HEK293T (cell line): Measurements from ENCODE around the gene HSPG2.
"Not testable (repeated sequence)": the region's sequence is repeated elsewhere in the genome, so short reads cannot be mapped to it uniquely, and the experiment has no call there.

Experiments used
- CTCF ChIA-PET: fragments of 350-600 bp; formaldehyde crosslinking; extraction: SDS; loops from one replicate; lab custom pipeline; 2021; ENCODE audit warnings: antibody characterized with exemption, inconsistent platforms; lab: Yijun Ruan, JAX
- POLR2A ChIA-PET: fragments of 350-600 bp; formaldehyde crosslinking; extraction: SDS; loops from one replicate; lab custom pipeline; 2020; ENCODE audit warnings: antibody characterized with exemption, inconsistent platforms; lab: Yijun Ruan, JAX
- DNase-seq: peaks from one replicate; pipeline ENCODE4 v3.0.0; 2012; ENCODE audit warnings: mixed read lengths; ENCODE audit errors: extremely low spot score
- ARNT ChIP-seq: fragments of 450-650 bp; IDR thresholded peaks from 2 replicates; pipeline ENCODE4 v1.6.1; 2017; ENCODE audit warnings: mild to moderate bottlenecking
- BHLHE40 ChIP-seq: fragments of 450-650 bp; IDR thresholded peaks from 2 replicates; pipeline ENCODE4 v1.6.1; 2016; ENCODE audit warnings: mild to moderate bottlenecking, moderate library complexity, borderline replicate concordance
- CTBP1 ChIP-seq: fragments of 450-650 bp; IDR thresholded peaks from 2 replicates; pipeline ENCODE4 v1.6.1; 2016; ENCODE audit warnings: borderline replicate concordance
- ELF4 ChIP-seq: fragments of 450-650 bp; IDR thresholded peaks from 2 replicates; pipeline ENCODE4 v1.6.1; 2017; ENCODE audit warnings: antibody characterized with exemption
- FOXA1 ChIP-seq: fragments of 450-650 bp; IDR thresholded peaks from 2 replicates; pipeline ENCODE4 v1.6.1; 2016; ENCODE audit warnings: mild to moderate bottlenecking
- FOXK2 ChIP-seq: fragments of 450-650 bp; IDR thresholded peaks from 2 replicates; pipeline ENCODE4 v1.6.1; 2016; ENCODE audit warnings: mild to moderate bottlenecking
- FOXM1 ChIP-seq: fragments of 450-650 bp; IDR thresholded peaks from 2 replicates; pipeline ENCODE4 v1.6.1; 2017; ENCODE audit warnings: mild to moderate bottlenecking, borderline replicate concordance
- HDGF ChIP-seq: fragments of 450-650 bp; IDR thresholded peaks from 2 replicates; pipeline ENCODE4 v1.6.1; 2017; ENCODE audit warnings: antibody characterized with exemption, borderline replicate concordance
- L3MBTL2 ChIP-seq: fragments of 450-650 bp; conservative IDR thresholded peaks from 2 replicates; pipeline ENCODE4 v1.6.1; 2016; ENCODE audit warnings: mild to moderate bottlenecking
- LEF1 ChIP-seq: fragments of 450-650 bp; IDR thresholded peaks from 2 replicates; pipeline ENCODE4 v1.6.1; 2017; ENCODE audit warnings: mild to moderate bottlenecking, borderline replicate concordance
- NFRKB ChIP-seq: fragments of 450-650 bp; IDR thresholded peaks from 2 replicates; pipeline ENCODE4 v1.6.1; 2016; ENCODE audit warnings: mild to moderate bottlenecking, moderate library complexity
- SP1 ChIP-seq: fragments of 450-650 bp; IDR thresholded peaks from 2 replicates; pipeline ENCODE4 v1.6.1; 2017
- SUZ12 ChIP-seq: fragments of 450-650 bp; IDR thresholded peaks from 2 replicates; pipeline ENCODE4 v1.6.1; 2016; ENCODE audit warnings: mild to moderate bottlenecking
- TARDBP ChIP-seq: fragments of 450-650 bp; IDR thresholded peaks from 2 replicates; pipeline ENCODE4 v1.6.1; 2016
- ZNF384 ChIP-seq: fragments of 450-650 bp; IDR thresholded peaks from 2 replicates; pipeline ENCODE4 v1.6.1; 2016
- TF ChIP-seq, protein P1 (sequence below): fragments of 450-650 bp; IDR thresholded peaks from 2 replicates; pipeline ENCODE4 v1.6.1; 2016

HSPG2 gene

DNA sequence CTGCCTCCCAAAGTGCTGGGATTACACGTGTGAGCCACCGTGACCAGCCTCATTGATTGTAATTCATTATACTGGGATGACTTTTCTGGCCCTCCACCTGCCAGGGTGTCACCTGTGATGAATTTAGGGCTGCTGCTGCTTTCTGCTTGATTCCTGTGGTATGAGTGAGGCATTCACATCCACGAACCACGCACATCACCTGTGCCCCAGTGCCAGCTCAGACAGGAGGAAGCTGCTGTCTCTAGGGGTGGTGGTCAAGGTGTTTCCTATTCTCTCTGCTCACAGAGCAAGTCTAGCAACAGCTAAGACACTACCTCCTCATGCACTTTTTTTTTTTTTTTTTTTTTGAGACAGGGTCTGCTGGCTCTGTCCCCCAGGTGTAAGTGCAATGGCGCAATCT is 137.4 kb downstream of the HSPG2 start:
- TF ChIP-seq HDGF (no peak), SUZ12 (no peak), SP1 (no peak), ELF4 (no peak), BHLHE40 (no peak), TARDBP (no peak), FOXM1 (no peak), ZNF384 (no peak), FOXK2 (no peak), FOXA1 (no peak), LEF1 (no peak), NFRKB (no peak), L3MBTL2 (no peak), ARNT (no peak), CTBP1 (no peak)
- TF ChIP-seq, protein P1, sequence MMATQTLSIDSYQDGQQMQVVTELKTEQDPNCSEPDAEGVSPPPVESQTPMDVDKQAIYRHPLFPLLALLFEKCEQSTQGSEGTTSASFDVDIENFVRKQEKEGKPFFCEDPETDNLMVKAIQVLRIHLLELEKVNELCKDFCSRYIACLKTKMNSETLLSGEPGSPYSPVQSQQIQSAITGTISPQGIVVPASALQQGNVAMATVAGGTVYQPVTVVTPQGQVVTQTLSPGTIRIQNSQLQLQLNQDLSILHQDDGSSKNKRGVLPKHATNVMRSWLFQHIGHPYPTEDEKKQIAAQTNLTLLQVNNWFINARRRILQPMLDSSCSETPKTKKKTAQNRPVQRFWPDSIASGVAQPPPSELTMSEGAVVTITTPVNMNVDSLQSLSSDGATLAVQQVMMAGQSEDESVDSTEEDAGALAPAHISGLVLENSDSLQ, result no peak
- ChIA-PET POLR2A (interaction anchor here (0.7 kb wide), 1 partner anchor 18 kb away, joined by 3 read pairs; no protein-coding TSS in a partner anchor), CTCF (no interaction called here)
- DNase-seq, result no peak

DNA sequence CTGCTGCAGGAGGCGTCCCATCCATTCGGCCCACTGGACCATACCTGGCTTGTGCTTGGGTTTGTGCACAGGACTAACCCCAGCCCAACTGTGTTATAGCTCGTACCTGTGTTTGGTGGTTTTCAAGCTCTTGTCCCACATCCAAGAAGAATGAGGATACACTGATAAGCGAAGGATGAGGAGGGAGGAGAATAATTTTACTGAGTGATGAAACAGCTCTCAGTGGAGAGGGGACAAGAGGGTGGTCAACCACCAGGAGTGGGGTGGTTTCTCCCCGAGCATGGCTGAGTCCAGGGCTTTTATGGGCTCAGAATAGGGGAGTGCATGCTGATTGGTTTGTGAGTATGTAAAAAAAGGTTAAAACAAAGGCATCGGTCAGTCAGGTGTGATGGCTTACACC is 142.0 kb downstream of the HSPG2 start:
- CTCF ChIA-PET, result no interaction called here
- no peak for DNase-seq
- POLR2A ChIA-PET, result no interaction called here
- TF ChIP-seq ZNF384 (no peak), FOXM1 (no peak), L3MBTL2 (no peak), FOXK2 (no peak), TARDBP (no peak), NFRKB (no peak), ARNT (no peak), SP1 (no peak), FOXA1 (no peak), BHLHE40 (no peak), CTBP1 (no peak)
- TF ChIP-seq, protein P1, result no peak

DNA sequence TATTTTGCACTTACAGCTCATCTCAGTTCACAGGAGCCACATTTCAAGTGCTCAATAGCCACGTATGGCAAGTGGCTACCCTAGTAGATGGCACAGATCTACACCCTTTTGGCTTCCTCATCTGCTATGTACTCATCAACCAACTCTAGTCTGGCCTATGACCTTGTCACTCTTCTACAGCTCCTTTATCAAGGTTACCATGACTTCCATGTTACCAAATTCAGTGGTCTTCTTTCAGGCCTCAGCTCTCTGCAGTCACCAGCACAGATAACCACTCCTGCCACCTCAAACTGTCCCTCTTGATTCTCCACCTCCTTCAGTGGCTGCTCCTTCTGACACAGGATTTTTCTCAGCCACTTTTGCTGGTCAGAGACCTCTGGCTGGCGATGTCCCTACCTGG is 142.5 kb downstream of the HSPG2 start:
- ChIA-PET POLR2A (interaction anchor here (0.9 kb wide), 1 partner anchor 9 kb away, joined by 3 read pairs; no protein-coding TSS in a partner anchor), CTCF (no interaction called here)
- no peak for DNase-seq

DNA sequence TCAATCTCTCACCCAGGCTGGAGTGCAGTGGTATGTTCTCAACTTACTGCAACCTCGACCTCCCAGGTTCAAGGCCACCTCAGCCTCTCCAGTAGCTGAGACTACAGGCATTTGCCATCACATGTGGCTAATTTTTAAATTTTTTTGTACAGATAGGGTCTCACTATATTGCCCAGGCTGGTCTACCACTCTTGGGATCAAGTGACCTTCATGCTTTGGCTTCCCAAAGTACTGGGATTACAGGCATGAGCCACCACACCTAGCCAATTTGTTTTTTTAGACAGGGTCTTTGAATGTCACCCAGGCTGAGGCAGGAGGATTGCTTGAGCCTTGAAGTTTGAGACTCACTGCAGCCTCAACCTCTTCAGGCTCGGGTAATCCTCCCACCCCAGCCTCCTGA is 144.0 kb downstream of the HSPG2 start:
- POLR2A ChIA-PET, result no interaction called here
- CTCF ChIA-PET, result no interaction called here
- TF ChIP-seq BHLHE40 (no peak), L3MBTL2 (no peak), ELF4 (no peak), SUZ12 (no peak), FOXM1 (no peak), SP1 (no peak), NFRKB (no peak), FOXA1 (no peak), ZNF384 (no peak), LEF1 (no peak), TARDBP (no peak), HDGF (no peak), FOXK2 (no peak), ARNT (no peak), CTBP1 (no peak)
- TF ChIP-seq, protein P1, result no peak
- no peak for DNase-seq

More for the DNA sequence above, 142.5 kb downstream of the HSPG2 start:
- TF ChIP-seq SUZ12 (no peak), FOXK2 (no peak), CTBP1 (no peak), LEF1 (no peak), FOXM1 (no peak), TARDBP (no peak), ZNF384 (no peak), HDGF (no peak), ELF4 (no peak), ARNT (no peak)
- TF ChIP-seq, protein P1, result no peak

DNA sequence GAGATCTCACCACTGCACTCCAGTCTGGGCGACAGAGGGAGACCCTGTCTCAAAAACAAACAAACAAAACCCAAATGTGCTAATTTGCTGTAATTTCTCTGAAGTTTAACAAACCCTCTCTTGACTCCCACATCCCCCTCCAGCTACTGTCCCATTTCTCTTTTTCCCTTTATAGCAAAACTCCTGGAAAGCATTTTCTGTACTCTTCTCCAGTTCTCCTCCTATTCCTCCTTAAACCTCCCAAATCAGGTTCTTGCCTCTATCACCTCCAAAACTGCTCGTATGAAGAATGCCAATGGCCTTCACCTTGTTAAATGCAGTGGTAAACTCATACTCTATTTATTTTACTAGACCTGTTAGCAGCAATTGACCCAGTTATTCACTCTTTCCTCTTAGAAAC is 150.5 kb downstream of the HSPG2 start:
- ChIA-PET POLR2A (interaction anchor here (1.1 kb wide), 1 partner anchor 8 kb away, joined by 3 read pairs; no protein-coding TSS in a partner anchor), CTCF (no interaction called here)
- no peak for DNase-seq
- TF ChIP-seq CTBP1 (no peak), HDGF (no peak), LEF1 (no peak), SUZ12 (no peak), ZNF384 (no peak), FOXK2 (no peak), FOXA1 (no peak), FOXM1 (no peak), ELF4 (no peak), ARNT (no peak), BHLHE40 (no peak), TARDBP (no peak), NFRKB (no peak), SP1 (no peak), L3MBTL2 (no peak)
- TF ChIP-seq, protein P1, result no peak

DNA sequence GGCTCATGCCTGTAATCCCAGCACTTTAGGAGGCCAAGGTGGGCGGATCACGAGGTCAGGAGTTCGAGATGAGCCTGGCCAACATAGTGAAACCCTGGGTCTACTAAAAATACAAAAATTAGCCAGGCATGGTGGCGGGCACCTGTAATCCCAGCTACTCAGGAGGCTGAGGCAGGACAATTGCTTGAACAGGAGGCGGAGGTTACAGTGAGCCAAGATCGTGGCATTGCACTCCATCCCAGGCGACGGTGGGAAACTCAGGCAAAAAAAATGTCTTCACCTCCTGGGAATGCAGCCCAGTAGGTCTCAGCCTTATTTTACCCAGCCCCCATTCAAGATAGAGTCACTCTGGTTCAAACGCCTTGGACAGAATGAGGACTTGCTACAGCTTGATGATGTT is 151.3 kb downstream of the HSPG2 start:
- CTCF ChIA-PET, DNase-seq: not testable (repeated sequence)
- POLR2A ChIA-PET, result interaction anchor here (1.1 kb wide), 1 partner anchor 8 kb away, joined by 3 read pairs; no protein-coding TSS in a partner anchor
